Vagina (tissue), 2 donors: ENCODE results near the gene YPEL1.

Experiments
- POLR2AphosphoS5 ChIP-seq, 2 donors: sonication (generic); formaldehyde crosslinking; IDR thresholded peaks; one replicate each; pipeline ENCODE4 v1.9.0; 2017; ENCODE audit warnings: antibody characterized with exemption in 2 of 2, mild to moderate bottlenecking in 2 of 2, low read depth in 1 of 2; ENCODE audit not compliant: insufficient read depth in 1 of 2
- TF ChIP-seq, protein P1 (sequence below), 3 experiments: fragments of 450-650 bp in 2 of 3; fragments of 200-600 bp in 1 of 3; sonication (generic) in 1 of 3; IDR thresholded peaks; one replicate each; pipeline ENCODE4 v1.5.1; 2017 to 2019; ENCODE audit warnings: antibody characterized with exemption in 3 of 3, mild to moderate bottlenecking in 2 of 3, moderate library complexity in 2 of 3

DNA sequence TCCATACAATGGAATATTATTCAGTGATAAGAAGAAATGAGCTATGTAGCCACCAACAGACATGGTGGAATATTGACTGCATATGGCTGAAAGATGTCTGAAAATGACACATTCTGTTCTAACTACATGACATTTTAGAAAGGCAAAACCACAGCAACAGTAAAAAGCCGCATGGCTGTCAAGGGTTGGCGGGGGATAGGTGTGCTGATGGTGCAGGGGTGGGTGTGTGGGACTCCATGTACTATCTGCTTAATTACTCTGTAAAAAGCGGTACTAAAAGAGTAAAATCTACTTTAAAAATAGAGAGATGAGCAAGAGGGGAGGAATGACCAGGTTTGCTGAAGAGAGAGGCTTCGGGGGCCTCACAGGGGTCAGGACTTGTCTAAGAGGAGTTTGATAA, 16.7 kb upstream of the YPEL1 start:
- TF ChIP-seq POLR2AphosphoS5 (IDR thresholded peaks at IDR 0.05; ENCODE audit: insufficient read depth in 1 of 2, low read depth in 1 of 2), result no peak
- TF ChIP-seq, protein P1, sequence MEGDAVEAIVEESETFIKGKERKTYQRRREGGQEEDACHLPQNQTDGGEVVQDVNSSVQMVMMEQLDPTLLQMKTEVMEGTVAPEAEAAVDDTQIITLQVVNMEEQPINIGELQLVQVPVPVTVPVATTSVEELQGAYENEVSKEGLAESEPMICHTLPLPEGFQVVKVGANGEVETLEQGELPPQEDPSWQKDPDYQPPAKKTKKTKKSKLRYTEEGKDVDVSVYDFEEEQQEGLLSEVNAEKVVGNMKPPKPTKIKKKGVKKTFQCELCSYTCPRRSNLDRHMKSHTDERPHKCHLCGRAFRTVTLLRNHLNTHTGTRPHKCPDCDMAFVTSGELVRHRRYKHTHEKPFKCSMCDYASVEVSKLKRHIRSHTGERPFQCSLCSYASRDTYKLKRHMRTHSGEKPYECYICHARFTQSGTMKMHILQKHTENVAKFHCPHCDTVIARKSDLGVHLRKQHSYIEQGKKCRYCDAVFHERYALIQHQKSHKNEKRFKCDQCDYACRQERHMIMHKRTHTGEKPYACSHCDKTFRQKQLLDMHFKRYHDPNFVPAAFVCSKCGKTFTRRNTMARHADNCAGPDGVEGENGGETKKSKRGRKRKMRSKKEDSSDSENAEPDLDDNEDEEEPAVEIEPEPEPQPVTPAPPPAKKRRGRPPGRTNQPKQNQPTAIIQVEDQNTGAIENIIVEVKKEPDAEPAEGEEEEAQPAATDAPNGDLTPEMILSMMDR (IDR thresholded peaks at IDR 0.05), result no peak
